GM18517 (cell line): ENCODE data around the gene UNC93B1.

ENCODE experiments used
- ATAC-seq: cut with Tn5 transposase; IDR thresholded peaks from one replicate; pipeline ENCODE4 v1.9.1; 2021; ENCODE audit warnings: mild to moderate bottlenecking, moderate library complexity; ENCODE audit not compliant: unreplicated experiment

UNC93B1 gene

GRCh38 chr11:68003846-68004550 is at the start of gene UNC93B1:
TSS of gene UNC93B1 (minus strand) at chr11:68004097. CDS start at chr11:68004043, 54 bp downstream.
- ATAC-seq = no peak

GRCh38 chr11:68053117-68053516 is 49.2 kb upstream of the UNC93B1 start:
- ATAC-seq = no peak

- ATAC-seq = no peak
Measured at GRCh38 chr11:68052137-68052873, 48.4 kb upstream of the UNC93B1 start.

GRCh38 chr11:68051191-68052136 is 47.6 kb upstream of the UNC93B1 start:
- ATAC-seq = no peak

GRCh38 chr11:68050371-68050841 is 46.5 kb upstream of the UNC93B1 start:
- ATAC-seq = no peak

GRCh38 chr11:68049509-68050370 is 45.8 kb upstream of the UNC93B1 start:
- no peak for ATAC-seq

GRCh38 chr11:68048681-68049508 is 45.0 kb upstream of the UNC93B1 start:
- no peak for ATAC-seq

- no peak for ATAC-seq
Measured at GRCh38 chr11:68047437-68048290, 43.8 kb upstream of the UNC93B1 start.

GRCh38 chr11:68044898-68045351 is 41.0 kb upstream of the UNC93B1 start:
- ATAC-seq = no peak

- ATAC-seq = no peak
Measured at GRCh38 chr11:68044145-68044813, 40.4 kb upstream of the UNC93B1 start.

- no peak for ATAC-seq
Measured at GRCh38 chr11:68043349-68044144, 39.6 kb upstream of the UNC93B1 start.

- no peak for ATAC-seq
Measured at GRCh38 chr11:68043029-68043348, 39.1 kb upstream of the UNC93B1 start.

GRCh38 chr11:68042219-68043028 is 38.5 kb upstream of the UNC93B1 start:
- no peak for ATAC-seq

- no peak for ATAC-seq
Measured at GRCh38 chr11:68041617-68042218, 37.8 kb upstream of the UNC93B1 start.

GRCh38 chr11:68040957-68041591 is 37.2 kb upstream of the UNC93B1 start:
- no peak for ATAC-seq
